HepG2 (cell line): Measurements from ENCODE around the gene CHPF. TPM values are rescaled to one million over a fixed set of nuclear protein-coding genes. Genes with fewer than 3 reads are reported as not detected.
A peak's percentile ranks its signal among the peaks of the same experiment; 100 is the strongest.

ENCODE experiments used
- ATF3 ChIP-seq: sonication (generic); formaldehyde crosslinking; IDR thresholded peaks from 2 replicates; pipeline ENCODE4 v1.4.0; 2020; ENCODE audit warnings: missing genetic modification reagents
- BRF2 ChIP-seq: sonication (generic); formaldehyde crosslinking; IDR thresholded peaks from 2 replicates; pipeline ENCODE4 v1.8.1; 2022; ENCODE audit warnings: mild to moderate bottlenecking, missing genetic modification reagents
- DNMT1 ChIP-seq: sonication (generic); formaldehyde crosslinking; IDR thresholded peaks from 2 replicates; pipeline ENCODE4 v1.5.1; 2020; ENCODE audit warnings: mild to moderate bottlenecking, missing genetic modification reagents
- DNMT3B ChIP-seq: conservative IDR thresholded peaks from 2 replicates; pipeline ENCODE4 v1.6.1; 2016; ENCODE audit warnings: missing biosample characterization, control low read depth
- HES4 ChIP-seq: sonication (generic); formaldehyde crosslinking; IDR thresholded peaks from 2 replicates; pipeline ENCODE4 v1.9.0; 2021; ENCODE audit warnings: mild to moderate bottlenecking, missing genetic modification reagents, borderline replicate concordance
- HOXA3 ChIP-seq: sonication (generic); formaldehyde crosslinking; IDR thresholded peaks from 2 replicates; pipeline ENCODE4 v1.5.0; 2020; ENCODE audit warnings: missing genetic modification reagents
- HOXD1 ChIP-seq: sonication (generic); formaldehyde crosslinking; IDR thresholded peaks from 2 replicates; pipeline ENCODE4 v1.5.0; 2020; ENCODE audit warnings: missing genetic modification reagents
- KMT2B ChIP-seq: IDR thresholded peaks from 2 replicates; pipeline ENCODE4 v1.6.1; 2016; ENCODE audit warnings: missing genetic modification reagents, missing compliant biosample characterization
- MEIS2 ChIP-seq: sonication (generic); formaldehyde crosslinking; IDR thresholded peaks from 2 replicates; pipeline ENCODE4 v1.9.0; 2021; ENCODE audit warnings: mild to moderate bottlenecking, missing genetic modification reagents
- MXD1 ChIP-seq: sonication (generic); formaldehyde crosslinking; IDR thresholded peaks from 2 replicates; pipeline ENCODE4 v1.4.0; 2020; ENCODE audit warnings: mild to moderate bottlenecking, missing genetic modification reagents
- NAIF1 ChIP-seq: sonication (generic); formaldehyde crosslinking; IDR thresholded peaks from 2 replicates; pipeline ENCODE4 v1.5.0; 2020; ENCODE audit warnings: mild to moderate bottlenecking, missing genetic modification reagents, borderline replicate concordance
- NFATC3 ChIP-seq: sonication (generic); formaldehyde crosslinking; IDR thresholded peaks from 2 replicates; pipeline ENCODE4 v1.5.1; 2020; ENCODE audit warnings: mild to moderate bottlenecking, missing genetic modification reagents
- NR2F1 ChIP-seq, 2 experiments: fragments of 450-650 bp in 1 of 2; formaldehyde crosslinking in 1 of 2; IDR thresholded peaks; 2 replicates each; pipeline versions ENCODE4 v1.5.0 to v1.6.1; 2016 to 2020; ENCODE audit warnings: mild to moderate bottlenecking in 1 of 2, missing compliant biosample characterization in 1 of 2, missing genetic modification reagents in 1 of 2, moderate library complexity in 1 of 2
- YEATS2 ChIP-seq: sonication (generic); formaldehyde crosslinking; IDR thresholded peaks from 2 replicates; pipeline ENCODE4 v1.4.0; 2020; ENCODE audit warnings: missing genetic modification reagents, borderline replicate concordance
- ZBTB25 ChIP-seq: IDR thresholded peaks from 2 replicates; pipeline ENCODE4 v1.6.1; 2018; ENCODE audit warnings: missing genetic modification reagents
- ZFP1 ChIP-seq: IDR thresholded peaks from 2 replicates; pipeline ENCODE4 v1.6.1; 2016
- ZFP36 ChIP-seq: fragments of 150-350 bp; IDR thresholded peaks from 2 replicates; pipeline ENCODE4 v1.6.1; 2018; ENCODE audit warnings: borderline replicate concordance, low read length, low read depth; ENCODE audit not compliant: partially characterized antibody
- ZNF20 ChIP-seq: sonication (generic); formaldehyde crosslinking; IDR thresholded peaks from 2 replicates; pipeline ENCODE4 v1.4.0; 2020; ENCODE audit warnings: mild to moderate bottlenecking, moderate library complexity, missing genetic modification reagents
- ZNF337 ChIP-seq: sonication (generic); formaldehyde crosslinking; IDR thresholded peaks from 2 replicates; pipeline ENCODE4 v1.5.1; 2020; ENCODE audit warnings: missing genetic modification reagents, low read depth, mild to moderate bottlenecking, borderline replicate concordance
- ZNF33B ChIP-seq: sonication (generic); formaldehyde crosslinking; IDR thresholded peaks from 2 replicates; pipeline ENCODE4 v1.5.1; 2020; ENCODE audit warnings: mild to moderate bottlenecking, missing genetic modification reagents
- ZNF354B ChIP-seq: sonication (generic); formaldehyde crosslinking; IDR thresholded peaks from 2 replicates; pipeline ENCODE4 v1.8.0; 2022; ENCODE audit warnings: mild to moderate bottlenecking, missing genetic modification reagents
- ZNF777 ChIP-seq: sonication (generic); formaldehyde crosslinking; IDR thresholded peaks from 2 replicates; pipeline ENCODE4 v1.4.0; 2020; ENCODE audit warnings: missing genetic modification reagents
- ZSCAN30 ChIP-seq: sonication (generic); formaldehyde crosslinking; IDR thresholded peaks from 2 replicates; pipeline ENCODE4 v1.5.0; 2020; ENCODE audit warnings: mild to moderate bottlenecking, missing genetic modification reagents
- ZXDC ChIP-seq: sonication (generic); formaldehyde crosslinking; IDR thresholded peaks from 2 replicates; pipeline ENCODE4 v1.5.0; 2020; ENCODE audit warnings: mild to moderate bottlenecking, missing genetic modification reagents
- polyA plus RNA-seq, 8 experiments: library from polyadenylated mRNA; depleted of rRNA in 3 of 8; stranded (reverse) in 7 of 8; unstranded in 1 of 8; fragments of >200 nt; fragmentation: Illumina TruSeq in 4 of 8; extraction: Trizol in 4 of 8; gene quantifications; 2 replicates each; pipeline versions ENCODE4 v1.2.1 to v1.2.3, GENCODE V29; 2011 to 2016; ENCODE audit warnings: low read depth in 4 of 8, missing spikeins in 1 of 8, mixed read lengths in 1 of 8; ENCODE audit not compliant: insufficient read depth in 1 of 8
- total RNA-seq, 5 experiments: library from RNA; depleted of rRNA; stranded (reverse); fragments of >200 nt; fragmentation: Illumina TruSeq; extraction: Trizol; gene quantifications; 2 replicates each; pipeline ENCODE4 v1.2.3, GENCODE V29; 2016; ENCODE audit warnings: low read depth in 1 of 5

Gene CHPF
- total and polyA plus RNA-seq, 2 of the 13 experiments (the other 11 are each of a cell fraction or from before 2014, with no cell fraction given) = 79.6 to 111 TPM

- TF ChIP-seq ZBTB25 (CRISPR knock-in tag) (peak; percentile 81; the same call in 1 of the 2 replicates), BRF2 (CRISPR knock-in tag) (no peak), ZSCAN30 (CRISPR knock-in tag) (no peak), ZNF777 (CRISPR knock-in tag) (no peak), NFATC3 (CRISPR knock-in tag) (no peak), KMT2B (CRISPR knock-in tag) (peak; percentile 52; the same call in 1 of the 2 replicates), MEIS2 (CRISPR knock-in tag) (no peak), NAIF1 (no peak), ZNF354B (CRISPR knock-in tag) (no peak), ATF3 (no peak), ZFP1 (CRISPR knock-in tag) (no peak), HOXD1 (no peak), ZNF20 (CRISPR knock-in tag) (no peak), DNMT1 (CRISPR knock-in tag) (no peak), MXD1 (CRISPR knock-in tag) (no peak), ZNF33B (CRISPR knock-in tag) (no peak), NR2F1 (CRISPR knock-in tag; IDR thresholded peaks at IDR 0.05) (peak; percentile 37 to 77; a peak in 3 of 4 replicates), ZXDC (no peak), HOXA3 (peak; percentile 67; the same call in 1 of the 2 replicates), ZNF337 (CRISPR knock-in tag) (no peak), HES4 (CRISPR knock-in tag) (no peak), ZFP36 (no peak), YEATS2 (CRISPR knock-in tag) (peak; percentile 76; the same call in 1 of the 2 replicates), DNMT3B (CRISPR knock-in tag) (no peak)
These were observed 2.3 kb upstream of the CHPF start (continued) for GRCh38 chr2:219545943-219546352.
